ENCODE data around the gene HOXD8. TPM values are rescaled to one million over a fixed set of nuclear protein-coding genes. Genes with fewer than 3 reads are reported as not detected.

HOXD8 gene
- total RNA-seq, 1 experiment from 2014 or later, result 0.39 TPM

- H3K4me2 ChIP-seq, result no peak overlapping the region
- no peaks in the 10 kb centered on the region for H3K9me2 ChIP-seq (ENCODE audit: insufficient read depth)
- no peaks in the 10 kb centered on the region for H3K79me2 ChIP-seq (ENCODE audit: low read depth)
- no peaks in the 10 kb centered on the region for H3K36me3 ChIP-seq (ENCODE audit: low read depth)
- no peak overlapping the region for H3K27ac ChIP-seq
- H3K4me1 ChIP-seq (replicated peaks; ENCODE audit: insufficient read depth), result no peaks in the 10 kb centered on the region
- TF ChIP-seq EZH2 (IDR thresholded peaks at IDR 0.05; ENCODE audit: low read depth) (no peak), CTCF (conservative IDR thresholded peaks at IDR 0.05) (no peak)
- no peaks in the 10 kb centered on the region for H3F3A ChIP-seq (ENCODE audit: insufficient read depth, low read depth)
- no peaks in the 10 kb centered on the region for H3K9me3 ChIP-seq (ENCODE audit: insufficient read depth, low read depth)
- H3K4me3 ChIP-seq, result no peak overlapping the region
- no peak for DNase-seq
- no peak overlapping the region for H2AFZ ChIP-seq
- POLR2A ChIA-PET (ENCODE audit: unreplicated experiment), result no interaction called here
- no TSS peak for BruUV-seq (replicated peaks)
- intact Hi-C loops (cut with micrococcal nuclease; ENCODE audit: unreplicated experiment), result no loop called here
- H3K27me3 ChIP-seq (ENCODE audit: insufficient read depth, low read depth), result peaks cover 8% of the 10 kb centered on the region
- CTCF ChIA-PET, result no interaction called here
- no peaks in the 10 kb centered on the region for H4K20me1 ChIP-seq (ENCODE audit: insufficient read depth)
Measured at GRCh38 chr2:176136374-176137251, 7.1 kb downstream of the HOXD8 start.

- Histone ChIP-seq H3K9me3 (ENCODE audit: insufficient read depth, low read depth) (no peaks in the 10 kb centered on the region), H3K9me2 (ENCODE audit: insufficient read depth) (no peaks in the 10 kb centered on the region), H3K36me3 (ENCODE audit: low read depth) (no peaks in the 10 kb centered on the region), H3K4me1 (replicated peaks; ENCODE audit: insufficient read depth) (no peaks in the 10 kb centered on the region), H3K27ac (no peak overlapping the region), H2AFZ (no peak overlapping the region), H3K79me2 (ENCODE audit: low read depth) (no peaks in the 10 kb centered on the region), H3K27me3 (ENCODE audit: insufficient read depth, low read depth) (peaks cover 7% of the 10 kb centered on the region; the same call in 1 of the 2 replicates), H4K20me1 (ENCODE audit: insufficient read depth) (no peaks in the 10 kb centered on the region), H3K4me3 (no peak overlapping the region), H3F3A (ENCODE audit: insufficient read depth, low read depth) (no peaks in the 10 kb centered on the region), H3K4me2 (no peak overlapping the region)
- no peak for DNase-seq
- no peak for TF ChIP-seq EZH2 (IDR thresholded peaks at IDR 0.05; ENCODE audit: low read depth)
- no peak for TF ChIP-seq CTCF (conservative IDR thresholded peaks at IDR 0.05)
- intact Hi-C loops (cut with micrococcal nuclease; ENCODE audit: unreplicated experiment), result no loop called here
- CTCF ChIA-PET, result no interaction called here
- POLR2A ChIA-PET (ENCODE audit: unreplicated experiment), result no interaction called here
- BruUV-seq (replicated peaks), result no TSS peak
Measured at GRCh38 chr2:176137252-176137580, 7.7 kb downstream of the HOXD8 start.

- Histone ChIP-seq H3K4me1 (replicated peaks; ENCODE audit: insufficient read depth) (no peaks in the 10 kb centered on the region), H3K36me3 (ENCODE audit: low read depth) (no peaks in the 10 kb centered on the region), H3K4me3 (no peak overlapping the region), H3F3A (ENCODE audit: insufficient read depth, low read depth) (no peaks in the 10 kb centered on the region), H3K9me2 (ENCODE audit: insufficient read depth) (no peaks in the 10 kb centered on the region), H3K4me2 (no peak overlapping the region), H3K9me3 (ENCODE audit: insufficient read depth, low read depth) (no peaks in the 10 kb centered on the region), H3K27me3 (ENCODE audit: insufficient read depth, low read depth) (peaks cover 12% of the 10 kb centered on the region; the same call in 1 of the 2 replicates), H2AFZ (no peak overlapping the region), H3K27ac (no peak overlapping the region), H3K79me2 (ENCODE audit: low read depth) (no peaks in the 10 kb centered on the region), H4K20me1 (ENCODE audit: insufficient read depth) (no peaks in the 10 kb centered on the region)
- ChIA-PET POLR2A (ENCODE audit: unreplicated experiment) (no interaction called here), CTCF (no interaction called here)
- BruUV-seq (replicated peaks), result no TSS peak
- intact Hi-C loops (cut with micrococcal nuclease; ENCODE audit: unreplicated experiment), result no loop called here
- TF ChIP-seq EZH2 (IDR thresholded peaks at IDR 0.05; ENCODE audit: low read depth) (no peak), CTCF (conservative IDR thresholded peaks at IDR 0.05) (no peak)
- no peak for DNase-seq
Measured at GRCh38 chr2:176137906-176138305, 8.4 kb downstream of the HOXD8 start.
